Measurements from ENCODE around the gene ATIC.
A peak's percentile ranks its signal among the peaks of the same experiment; 100 is the strongest.

Gene ATIC

GRCh38 chr2:215391531-215391930, 79.7 kb downstream of the ATIC start:
- intact Hi-C loops (cut with DNase I; ENCODE audit: low total_unique reads), result no loop called here
- peaks cover 0 to 7% (median 0%) of the 10 kb centered on the region in 4 donors for H3K4me1 ChIP-seq
- peaks cover 92 to 98% (median 96%) of the 10 kb centered on the region in 3 donors for H3K36me3 ChIP-seq
- H3K27me3 ChIP-seq, result no peaks in the 10 kb centered on the region
- no peak for DNase-seq
- no peaks in the 10 kb centered on the region for H3K9me3 ChIP-seq
- TF ChIP-seq CTCF (IDR thresholded peaks at IDR 0.05), result no peak
- no peak overlapping the region for H3K27ac ChIP-seq
- H3K4me3 ChIP-seq, result no peak overlapping the region

GRCh38 chr2:215392164-215392563, 80.3 kb downstream of the ATIC start:
- Histone ChIP-seq H3K36me3 (peaks cover 92 to 98% (median 96%) of the 10 kb centered on the region in 3 donors), H3K4me3 (no peak overlapping the region), H3K27me3 (no peaks in the 10 kb centered on the region), H3K27ac (no peak overlapping the region), H3K9me3 (no peaks in the 10 kb centered on the region), H3K4me1 (peaks cover 0 to 13% (median 4%) of the 10 kb centered on the region in 4 donors)
- intact Hi-C loops (cut with DNase I; ENCODE audit: low total_unique reads), result no loop called here
- no peak for DNase-seq
- TF ChIP-seq CTCF (IDR thresholded peaks at IDR 0.05), result no peak

- Histone ChIP-seq H3K4me3 (no peak overlapping the region), H3K27ac (no peak overlapping the region), H3K36me3 (peaks cover 93 to 98% (median 94%) of the 10 kb centered on the region in 3 donors), H3K9me3 (no peaks in the 10 kb centered on the region), H3K4me1 (peaks cover 0 to 19% (median 5%) of the 10 kb centered on the region in 4 donors), H3K27me3 (no peaks in the 10 kb centered on the region)
- intact Hi-C loops (cut with DNase I; ENCODE audit: low total_unique reads), result no loop called here
- DNase-seq, result no peak
- TF ChIP-seq CTCF (IDR thresholded peaks at IDR 0.05), result no peak
Measured at GRCh38 chr2:215392687-215393270, 80.9 kb downstream of the ATIC start.

GRCh38 chr2:215394102-215394805, 82.4 kb downstream of the ATIC start:
- intact Hi-C loops (cut with DNase I; ENCODE audit: low total_unique reads), result no loop called here
- Histone ChIP-seq H3K27ac (peak overlapping the region in 1 of 2 donors; percentile 18), H3K9me3 (no peaks in the 10 kb centered on the region), H3K36me3 (peaks cover 91 to 97% (median 93%) of the 10 kb centered on the region in 3 donors), H3K4me1 (peaks cover 0 to 34% (median 8%) of the 10 kb centered on the region in 4 donors), H3K27me3 (no peaks in the 10 kb centered on the region), H3K4me3 (no peak overlapping the region)
- no peak for DNase-seq
- no peak for TF ChIP-seq CTCF (IDR thresholded peaks at IDR 0.05)

- Histone ChIP-seq H3K9me3 (no peaks in the 10 kb centered on the region), H3K36me3 (peaks cover 83 to 94% (median 89%) of the 10 kb centered on the region in 3 donors), H3K4me1 (peaks cover 0 to 49% (median 8%) of the 10 kb centered on the region in 4 donors), H3K27ac (peak overlapping the region in 1 of 2 donors; percentile 63), H3K4me3 (no peak overlapping the region), H3K27me3 (no peaks in the 10 kb centered on the region)
- no peak for DNase-seq
- intact Hi-C loops (cut with DNase I; ENCODE audit: low total_unique reads), result no loop called here
- no peak for TF ChIP-seq CTCF (IDR thresholded peaks at IDR 0.05)
Measured at GRCh38 chr2:215395687-215396460, 84.0 kb downstream of the ATIC start.
